Measurements from ENCODE around the gene ARL14EP.

GRCh38 chr11:30365793-30366517, 43.1 kb downstream of the ARL14EP start:
- TF ChIP-seq POLR2AphosphoS5 (IDR thresholded peaks at IDR 0.05) (no peak), POLR2A (IDR thresholded peaks at IDR 0.05) (no peak)
- TF ChIP-seq, protein P1, sequence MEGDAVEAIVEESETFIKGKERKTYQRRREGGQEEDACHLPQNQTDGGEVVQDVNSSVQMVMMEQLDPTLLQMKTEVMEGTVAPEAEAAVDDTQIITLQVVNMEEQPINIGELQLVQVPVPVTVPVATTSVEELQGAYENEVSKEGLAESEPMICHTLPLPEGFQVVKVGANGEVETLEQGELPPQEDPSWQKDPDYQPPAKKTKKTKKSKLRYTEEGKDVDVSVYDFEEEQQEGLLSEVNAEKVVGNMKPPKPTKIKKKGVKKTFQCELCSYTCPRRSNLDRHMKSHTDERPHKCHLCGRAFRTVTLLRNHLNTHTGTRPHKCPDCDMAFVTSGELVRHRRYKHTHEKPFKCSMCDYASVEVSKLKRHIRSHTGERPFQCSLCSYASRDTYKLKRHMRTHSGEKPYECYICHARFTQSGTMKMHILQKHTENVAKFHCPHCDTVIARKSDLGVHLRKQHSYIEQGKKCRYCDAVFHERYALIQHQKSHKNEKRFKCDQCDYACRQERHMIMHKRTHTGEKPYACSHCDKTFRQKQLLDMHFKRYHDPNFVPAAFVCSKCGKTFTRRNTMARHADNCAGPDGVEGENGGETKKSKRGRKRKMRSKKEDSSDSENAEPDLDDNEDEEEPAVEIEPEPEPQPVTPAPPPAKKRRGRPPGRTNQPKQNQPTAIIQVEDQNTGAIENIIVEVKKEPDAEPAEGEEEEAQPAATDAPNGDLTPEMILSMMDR (IDR thresholded peaks at IDR 0.05), result no peak

Data from breast epithelium (tissue), 3 donors.